Cardiac muscle cell (in vitro differentiated cells and primary cell): Measurements from ENCODE around the gene KCNQ1. TPM values are rescaled to one million over a fixed set of nuclear protein-coding genes. Genes with fewer than 3 reads are reported as not detected.

Experiments used
- DNase-seq, 2 donors: peaks; one replicate each; pipeline versions ENCODE4 v3.0.0 to v3.0.0-alpha.2; 2010 to 2017; ENCODE audit warnings: low read depth in 1 of 2, low spot score in 1 of 2
- H3K27ac ChIP-seq: fragments of 200-600 bp; sonication (generic); 2 replicates; pipeline ENCODE4 v1.5.1; 2016
- H3K27me3 ChIP-seq: fragments of 200-600 bp; sonication (generic); 2 replicates; pipeline ENCODE4 v1.6.0; 2016; ENCODE audit warnings: control low read depth
- H3K36me3 ChIP-seq: fragments of 200-600 bp; sonication (generic); 2 replicates; pipeline ENCODE4 v1.5.1; 2016; ENCODE audit warnings: control low read depth
- H3K4me1 ChIP-seq: fragments of 200-600 bp; sonication (generic); 2 replicates; pipeline ENCODE4 v1.8.1; 2017; ENCODE audit warnings: low read depth, mild to moderate bottlenecking, mixed run types
- H3K4me3 ChIP-seq: fragments of 200-600 bp; sonication (generic); 2 replicates; pipeline ENCODE4 v1.5.1; 2016; ENCODE audit warnings: mild to moderate bottlenecking
- H3K9me3 ChIP-seq: fragments of 200-600 bp; sonication (generic); 2 replicates; pipeline ENCODE4 v1.5.1; 2017; ENCODE audit warnings: low read depth, mild to moderate bottlenecking, control low read depth
- polyA plus RNA-seq: library from polyadenylated mRNA; unstranded; fragments of >200 nt; fragmentation: Nextera tagmentation; extraction: Ambion mirVana; gene quantifications from 2 replicates; pipeline ENCODE4 v1.2.1, GENCODE V29; 2016
- total RNA-seq: library from RNA; depleted of rRNA; stranded (reverse); fragments of >200 nt; gene quantifications from 2 replicates; pipeline ENCODE4 v1.2.3, GENCODE V29; 2016
- TF ChIP-seq, protein P1 (sequence below): IDR thresholded peaks from 2 replicates; pipeline ENCODE4 v1.5.1; 2012; ENCODE audit warnings: low read depth, mild to moderate bottlenecking, low read length

The KCNQ1 gene
- total and polyA plus RNA-seq, 2 experiments from 2014 or later: 13.9 to 18.6 TPM

DNA sequence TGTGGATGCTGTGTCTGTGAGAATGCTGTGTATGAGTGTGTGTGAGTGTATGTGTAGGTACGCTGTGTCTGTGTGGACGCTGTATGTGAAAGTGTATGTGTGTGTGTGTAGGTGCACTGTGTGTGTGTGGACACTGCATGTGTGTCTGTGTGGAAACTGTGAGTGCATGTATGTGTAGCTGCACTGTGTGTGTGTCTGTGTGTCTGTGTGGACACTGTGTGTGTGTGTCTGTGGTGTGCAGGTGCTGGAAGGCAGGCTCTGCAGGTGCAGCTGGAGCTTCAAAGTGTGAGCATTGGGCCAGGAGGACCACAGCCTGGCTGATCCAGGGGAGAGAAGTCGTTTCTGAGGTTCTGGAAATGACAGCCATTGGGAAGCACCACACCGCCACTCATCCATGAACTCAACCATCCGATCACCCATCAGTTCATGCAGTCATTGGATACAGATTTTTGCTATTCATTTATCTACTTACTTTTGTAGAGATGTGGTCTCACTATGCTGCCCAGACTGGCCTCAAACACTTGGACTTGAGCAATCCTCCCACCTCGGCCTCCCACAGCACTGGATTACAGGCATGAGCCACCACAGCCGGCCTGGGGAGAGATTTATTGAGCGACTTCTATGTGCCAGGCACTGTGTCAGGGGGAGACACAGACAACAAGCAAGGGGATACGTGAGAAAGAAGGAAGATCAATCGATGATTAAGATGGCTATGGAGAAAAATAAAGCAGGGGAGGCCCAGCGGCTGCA is 10.1 kb upstream of the KCNQ1 start:
- peaks cover 42% of the 10 kb centered on the region for H3K27me3 ChIP-seq
- H3K4me1 ChIP-seq: no peaks in the 10 kb centered on the region
- DNase-seq: no peak
- H3K36me3 ChIP-seq: no peaks in the 10 kb centered on the region
- TF ChIP-seq, protein P1, sequence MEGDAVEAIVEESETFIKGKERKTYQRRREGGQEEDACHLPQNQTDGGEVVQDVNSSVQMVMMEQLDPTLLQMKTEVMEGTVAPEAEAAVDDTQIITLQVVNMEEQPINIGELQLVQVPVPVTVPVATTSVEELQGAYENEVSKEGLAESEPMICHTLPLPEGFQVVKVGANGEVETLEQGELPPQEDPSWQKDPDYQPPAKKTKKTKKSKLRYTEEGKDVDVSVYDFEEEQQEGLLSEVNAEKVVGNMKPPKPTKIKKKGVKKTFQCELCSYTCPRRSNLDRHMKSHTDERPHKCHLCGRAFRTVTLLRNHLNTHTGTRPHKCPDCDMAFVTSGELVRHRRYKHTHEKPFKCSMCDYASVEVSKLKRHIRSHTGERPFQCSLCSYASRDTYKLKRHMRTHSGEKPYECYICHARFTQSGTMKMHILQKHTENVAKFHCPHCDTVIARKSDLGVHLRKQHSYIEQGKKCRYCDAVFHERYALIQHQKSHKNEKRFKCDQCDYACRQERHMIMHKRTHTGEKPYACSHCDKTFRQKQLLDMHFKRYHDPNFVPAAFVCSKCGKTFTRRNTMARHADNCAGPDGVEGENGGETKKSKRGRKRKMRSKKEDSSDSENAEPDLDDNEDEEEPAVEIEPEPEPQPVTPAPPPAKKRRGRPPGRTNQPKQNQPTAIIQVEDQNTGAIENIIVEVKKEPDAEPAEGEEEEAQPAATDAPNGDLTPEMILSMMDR: no peak
- H3K27ac ChIP-seq: no peak overlapping the region
- H3K9me3 ChIP-seq: no peaks in the 10 kb centered on the region
- H3K4me3 ChIP-seq: no peak overlapping the region

DNA sequence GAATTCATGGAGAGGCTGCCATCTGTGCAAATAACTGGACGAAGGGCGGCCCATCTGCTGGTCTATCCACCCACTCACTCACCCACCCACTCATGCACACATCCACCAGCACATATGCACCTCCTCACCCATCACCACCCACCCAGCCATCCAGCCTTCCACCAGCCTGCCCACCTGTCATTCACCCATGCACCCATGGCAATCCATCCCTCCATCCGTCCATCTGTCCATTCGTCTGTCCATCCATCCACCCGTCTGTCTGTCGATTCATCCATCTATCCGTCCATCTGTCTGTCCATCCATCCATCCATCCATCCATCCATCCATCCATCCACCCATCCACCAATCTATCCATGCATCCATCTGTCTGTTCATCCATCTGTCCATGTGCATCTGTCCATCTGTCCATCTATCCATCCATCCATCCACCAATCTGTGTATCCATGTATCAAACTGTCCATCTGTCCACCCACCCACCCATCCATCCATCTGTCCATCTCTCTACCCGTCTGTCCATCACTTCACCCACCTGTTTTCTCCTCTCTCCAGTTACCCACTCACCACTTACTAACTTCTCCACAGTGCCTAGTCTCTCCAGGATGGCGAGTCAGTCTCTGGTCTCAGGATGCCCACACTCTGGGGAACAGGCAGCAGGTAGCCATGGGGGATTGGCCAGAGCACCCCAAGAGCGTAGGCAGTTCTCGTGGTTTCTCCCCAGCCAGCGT is 9.4 kb upstream of the KCNQ1 start:
- no peaks in the 10 kb centered on the region for H3K36me3 ChIP-seq
- H3K4me1 ChIP-seq: no peaks in the 10 kb centered on the region
- H3K27ac ChIP-seq: no peak overlapping the region
- no peaks in the 10 kb centered on the region for H3K9me3 ChIP-seq
- H3K4me3 ChIP-seq: no peak overlapping the region
- TF ChIP-seq, protein P1: no peak
- H3K27me3 ChIP-seq: peaks cover 49% of the 10 kb centered on the region
- DNase-seq: no peak

DNA sequence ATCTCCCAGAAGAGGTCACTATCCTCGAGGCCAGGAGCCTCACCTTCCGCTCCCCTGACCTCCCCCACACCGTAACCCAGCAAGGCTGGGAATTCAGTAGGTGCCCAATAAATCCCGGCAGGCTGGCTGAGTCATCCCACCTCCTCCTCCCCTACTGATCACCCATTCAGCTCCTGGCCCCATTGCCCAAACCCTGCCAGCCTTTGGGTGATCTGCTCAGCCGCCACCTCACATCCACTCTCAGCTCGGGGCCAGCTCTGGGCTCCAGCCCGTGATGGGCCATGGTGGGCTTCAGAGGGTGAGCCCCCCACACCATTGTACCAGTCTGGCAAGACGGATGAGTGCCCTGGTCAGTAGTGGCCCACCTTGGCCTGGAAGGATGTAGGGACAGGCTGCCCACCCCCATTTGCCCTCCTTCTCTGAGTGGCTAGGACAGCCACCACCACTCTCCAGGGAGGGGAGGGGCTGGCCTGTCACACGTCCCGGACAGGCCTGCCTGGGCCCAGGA is 8.7 kb upstream of the KCNQ1 start:
- H3K4me1 ChIP-seq: no peaks in the 10 kb centered on the region
- no peaks in the 10 kb centered on the region for H3K9me3 ChIP-seq
- no peak for DNase-seq
- H3K27ac ChIP-seq: no peak overlapping the region
- TF ChIP-seq, protein P1: no peak
- H3K36me3 ChIP-seq: no peaks in the 10 kb centered on the region
- no peak overlapping the region for H3K4me3 ChIP-seq
- H3K27me3 ChIP-seq: peaks cover 55% of the 10 kb centered on the region

DNA sequence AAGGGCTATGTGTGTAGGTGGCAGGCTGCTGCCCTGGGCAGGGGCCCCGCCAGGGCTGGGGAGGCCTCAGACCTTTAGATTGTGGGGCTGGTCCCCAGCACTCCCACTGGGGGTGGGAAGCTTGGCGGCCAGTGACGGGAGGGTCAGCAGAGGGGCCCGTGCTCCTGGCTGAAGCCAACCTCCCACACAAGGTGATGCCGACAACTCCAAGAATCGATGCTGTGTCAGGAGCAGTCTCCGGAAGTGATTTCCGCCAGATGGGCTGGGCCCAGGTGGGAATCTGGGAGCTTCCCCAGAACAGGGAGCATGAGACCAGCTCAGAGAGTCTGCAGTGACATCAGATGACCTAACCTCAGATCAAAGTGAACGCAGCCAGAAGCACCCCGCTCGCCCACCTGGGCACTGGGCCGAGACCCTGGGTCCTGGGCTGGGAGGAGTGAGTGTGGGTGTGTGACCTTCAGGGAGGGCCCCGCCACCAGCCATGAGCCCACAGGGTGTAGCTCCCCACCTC is 8.2 kb upstream of the KCNQ1 start:
- no peaks in the 10 kb centered on the region for H3K9me3 ChIP-seq
- no peak overlapping the region for H3K27ac ChIP-seq
- H3K4me1 ChIP-seq: no peaks in the 10 kb centered on the region
- peaks cover 60% of the 10 kb centered on the region for H3K27me3 ChIP-seq
- H3K4me3 ChIP-seq: no peak overlapping the region
- TF ChIP-seq, protein P1: no peak
- no peaks in the 10 kb centered on the region for H3K36me3 ChIP-seq
- DNase-seq: no peak

DNA sequence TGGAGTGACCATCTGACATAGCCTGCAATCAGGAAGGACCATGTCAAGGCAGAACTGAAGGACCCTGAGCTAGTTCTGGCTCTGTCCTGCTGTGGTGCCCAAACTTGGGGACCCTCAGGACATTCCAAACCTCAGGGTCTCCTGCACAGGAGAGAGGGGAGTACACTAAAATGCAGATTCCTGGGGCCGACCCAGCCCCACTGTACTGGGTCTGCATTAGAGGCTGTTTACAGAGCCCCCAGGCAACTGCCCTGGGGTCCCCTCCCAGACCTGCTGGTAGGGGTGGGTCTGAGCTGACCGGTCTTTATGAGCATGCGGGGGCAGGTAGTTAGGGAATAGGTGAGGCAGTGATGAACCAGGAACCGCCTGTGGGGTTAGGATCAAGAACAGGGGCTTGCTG is 7.3 kb upstream of the KCNQ1 start:
- no peaks in the 10 kb centered on the region for H3K9me3 ChIP-seq
- H3K36me3 ChIP-seq: no peaks in the 10 kb centered on the region
- peaks cover 70% of the 10 kb centered on the region for H3K27me3 ChIP-seq
- no peak overlapping the region for H3K27ac ChIP-seq
- DNase-seq: no peak
- no peak overlapping the region for H3K4me3 ChIP-seq
- H3K4me1 ChIP-seq: no peaks in the 10 kb centered on the region
- TF ChIP-seq, protein P1: no peak
